HepG2 (cell line): ENCODE data around the gene NCDN. TPM values are rescaled to one million over a fixed set of nuclear protein-coding genes. Genes with fewer than 3 reads are reported as not detected.

Source experiments
- ATAC-seq: fragments of 200-7000 bp; cut with Tn5 transposase; 3 replicates; pipeline ENCODE4 v1.9.1; 2020; ENCODE audit warnings: mild to moderate bottlenecking, moderate library complexity
- BruUV-seq: library from RNA; stranded (reverse); fragments of 400-500 nt; replicated peaks from 2 replicates; lab custom pipeline; 2021; lab: Mats Ljungman, UMichigan
- CTCF ChIA-PET: fragments of 300-600 bp; formaldehyde crosslinking; extraction: SDS; loops from one replicate; lab custom pipeline; 2021; ENCODE audit warnings: low total read pairs, inconsistent platforms, low intra/inter-chr PET ratio; lab: Yijun Ruan, JAX
- POLR2A ChIA-PET: fragments of 350-600 bp; sonication (Branson Sonifier 250); formaldehyde crosslinking; loops from one replicate; lab custom pipeline; 2020; ENCODE audit warnings: antibody characterized with exemption, inconsistent platforms; lab: Yijun Ruan, JAX
- DNase-seq: peaks from one replicate; pipeline ENCODE4 v3.0.0-alpha.2; 2015; ENCODE audit warnings: low spot score
- FAIRE-seq: peaks from 3 replicates; lab custom pipeline; 2011; peaks lifted over from hg19 to GRCh38; lab: Jason Lieb, UNC
- H2AFZ ChIP-seq: one replicate; pipeline ENCODE4 v1.6.1; 2011; ENCODE audit warnings: low read length, inconsistent platforms
- H3K27ac ChIP-seq: fragments of 300-600 bp; 3 replicates; pipeline ENCODE4 v1.8.0; 2011; ENCODE audit warnings: mixed run types, mild to moderate bottlenecking, mixed read lengths, low read length, inconsistent platforms; ENCODE audit not compliant: insufficient read depth; ENCODE audit errors: extremely low read length
- H3K27me3 ChIP-seq, 2 experiments: fragments of 200-600 bp in 1 of 2; 2 replicates in 1 of 2; 3 replicates in 1 of 2; pipeline versions ENCODE4 v1.6.0 to v1.8.0; 2011; ENCODE audit warnings: low read length in 2 of 2, mild to moderate bottlenecking in 2 of 2, moderate library complexity in 2 of 2, inconsistent platforms in 1 of 2; ENCODE audit not compliant: insufficient read depth in 2 of 2, control insufficient read depth in 1 of 2
- H3K36me3 ChIP-seq, 2 experiments: fragments of 200-600 bp in 1 of 2; replicated peaks in 1 of 2; 2 replicates in 1 of 2; 3 replicates in 1 of 2; pipeline versions ENCODE4 v1.5.1 to v1.8.0; 2011; ENCODE audit warnings: low read length in 2 of 2, inconsistent platforms in 1 of 2; ENCODE audit not compliant: insufficient read depth in 2 of 2, control insufficient read depth in 1 of 2
- H3K4me1 ChIP-seq: 2 replicates; pipeline ENCODE4 v1.5.1; 2012; ENCODE audit warnings: low read length, inconsistent platforms; ENCODE audit not compliant: insufficient read depth
- H3K4me2 ChIP-seq: 2 replicates; pipeline ENCODE4 v1.6.0; 2011; ENCODE audit warnings: low read depth, low read length, inconsistent platforms
- H3K4me3 ChIP-seq, 3 experiments: fragments of 200-600 bp in 1 of 3; sonication (generic), shearing (Covaris generic) in 1 of 3; replicated peaks in 1 of 3; 2 replicates each; pipeline ENCODE4 v1.5.1; 2011 to 2016; ENCODE audit warnings: low read length in 3 of 3, inconsistent platforms in 2 of 3, low read depth in 2 of 3, mild to moderate bottlenecking in 2 of 3, control low read depth in 1 of 3, mixed read lengths in 1 of 3; ENCODE audit not compliant: insufficient read depth in 1 of 3
- H3K79me2 ChIP-seq: one replicate; pipeline ENCODE4 v1.6.1; 2011; ENCODE audit warnings: low read length, inconsistent platforms; ENCODE audit not compliant: insufficient read depth
- H3K9ac ChIP-seq: 2 replicates; pipeline ENCODE4 v1.6.0; 2011; ENCODE audit warnings: mild to moderate bottlenecking, low read depth, low read length, inconsistent platforms; ENCODE audit not compliant: insufficient read depth
- H3K9me3 ChIP-seq: 2 replicates; pipeline ENCODE4 v1.5.1; 2012; ENCODE audit warnings: mild to moderate bottlenecking, low read length
- H4K20me1 ChIP-seq: 2 replicates; pipeline ENCODE4 v1.6.0; 2011; ENCODE audit warnings: inconsistent platforms, mild to moderate bottlenecking, low read length, moderate library complexity; ENCODE audit not compliant: insufficient read depth
- FOXJ3 ChIP-seq: sonication (generic); formaldehyde crosslinking; IDR thresholded peaks from 2 replicates; pipeline ENCODE4 v1.4.0; 2020; ENCODE audit warnings: missing genetic modification reagents, mild to moderate bottlenecking, borderline replicate concordance
- JUND ChIP-seq: sonication (generic); formaldehyde crosslinking; IDR thresholded peaks from 2 replicates; pipeline ENCODE4 v1.8.0; 2022; ENCODE audit warnings: mild to moderate bottlenecking, missing genetic modification reagents
- KDM3A ChIP-seq: IDR thresholded peaks from 2 replicates; pipeline ENCODE4 v1.6.1; 2018; ENCODE audit warnings: low read depth, missing compliant biosample characterization
- NFIB ChIP-seq: sonication (generic); formaldehyde crosslinking; IDR thresholded peaks from 2 replicates; pipeline ENCODE4 v1.9.0; 2021; ENCODE audit warnings: missing genetic modification reagents, mild to moderate bottlenecking, borderline replicate concordance
- PHB2 ChIP-seq: fragments of 450-650 bp; IDR thresholded peaks from 2 replicates; pipeline ENCODE4 v1.6.1; 2018; ENCODE audit not compliant: partially characterized antibody
- PHF8 ChIP-seq: sonication (generic); formaldehyde crosslinking; IDR thresholded peaks from 2 replicates; pipeline ENCODE4 v1.5.0; 2020; ENCODE audit warnings: missing genetic modification reagents
- TAF1 ChIP-seq: sonication (generic); formaldehyde crosslinking; IDR thresholded peaks from 2 replicates; pipeline ENCODE4 v1.4.0; 2020; ENCODE audit warnings: missing genetic modification reagents
- ZBTB20 ChIP-seq: sonication (generic); formaldehyde crosslinking; IDR thresholded peaks from 2 replicates; pipeline ENCODE4 v1.8.1; 2023; ENCODE audit warnings: missing genetic modification reagents, low read depth, mild to moderate bottlenecking, borderline replicate concordance
- ZMYM3 ChIP-seq: sonication (generic); formaldehyde crosslinking; IDR thresholded peaks from 2 replicates; pipeline ENCODE4 v1.5.1; 2020; ENCODE audit warnings: mild to moderate bottlenecking, missing genetic modification reagents
- ZNF468 ChIP-seq: sonication (generic); formaldehyde crosslinking; IDR thresholded peaks from 2 replicates; pipeline ENCODE4 v1.8.0; 2022; ENCODE audit warnings: mild to moderate bottlenecking, moderate library complexity, missing genetic modification reagents
- ZNF512 ChIP-seq: sonication (generic); formaldehyde crosslinking; IDR thresholded peaks from 2 replicates; pipeline ENCODE4 v1.4.0; 2020; ENCODE audit warnings: mild to moderate bottlenecking, missing genetic modification reagents
- ZNF564 ChIP-seq: sonication (generic); formaldehyde crosslinking; IDR thresholded peaks from 2 replicates; pipeline ENCODE4 v1.8.1; 2023; ENCODE audit warnings: mild to moderate bottlenecking, missing genetic modification reagents
- WGBS: methylation state at CpG from one replicate; pipeline ENCODE4 v1.1.6; 2017; ENCODE audit warnings: low lambda C conversion rate; 5-methylcytosine and 5-hydroxymethylcytosine counted together
- in situ Hi-C: cut with HindIII; loops from 2 replicates; pipeline ENCODE4 v1.10.0; 2017; ENCODE audit warnings: low pct_unique_long_range_greater_than_20kb; ENCODE audit not compliant: extremely low pct_ligation_motif_present
- intact Hi-C: fragments of 100-400 bp; cut with micrococcal nuclease; formaldehyde crosslinking; loops from one replicate; pipeline ENCODE4 v1.10.0; 2022; ENCODE audit not compliant: unreplicated experiment
- polyA plus RNA-seq, 8 experiments: library from polyadenylated mRNA; depleted of rRNA in 3 of 8; stranded (reverse) in 7 of 8; unstranded in 1 of 8; fragments of >200 nt; fragmentation: Illumina TruSeq in 4 of 8; extraction: Trizol in 4 of 8; gene quantifications; 2 replicates each; pipeline versions ENCODE4 v1.2.1 to v1.2.3, GENCODE V29; 2011 to 2016; ENCODE audit warnings: low read depth in 4 of 8, missing spikeins in 1 of 8, mixed read lengths in 1 of 8; ENCODE audit not compliant: insufficient read depth in 1 of 8
- total RNA-seq, 5 experiments: library from RNA; depleted of rRNA; stranded (reverse); fragments of >200 nt; fragmentation: Illumina TruSeq; extraction: Trizol; gene quantifications; 2 replicates each; pipeline ENCODE4 v1.2.3, GENCODE V29; 2016; ENCODE audit warnings: low read depth in 1 of 5

Gene NCDN
- total and polyA plus RNA-seq, 2 of the 13 experiments (the other 11 are each of a cell fraction or from before 2014, with no cell fraction given), result 6.6 to 9.3 TPM

GRCh38 chr1:35577071-35577998, 19.7 kb downstream of the NCDN start:
- TF ChIP-seq JUND (CRISPR knock-in tag) (no peak), KDM3A (no peak), ZMYM3 (CRISPR knock-in tag) (no peak), PHF8 (CRISPR knock-in tag) (no peak), PHB2 (no peak), ZNF468 (CRISPR knock-in tag) (no peak)
- TF ChIP-seq, all 625 proteins: peak for 0
- Histone ChIP-seq H3K9me3 (no peaks in the 10 kb centered on the region), H3K9ac (no peak overlapping the region), H2AFZ (no peak overlapping the region), H3K4me3 (no peak overlapping the region), H3K79me2 (no peaks in the 10 kb centered on the region), H3K27me3 (peaks cover 0 to 3% of the 10 kb centered on the region in 2 experiments; a peak in 1 of 5 replicates), H3K4me2 (no peak overlapping the region), H4K20me1 (no peaks in the 10 kb centered on the region), H3K4me1 (peaks cover 28% of the 10 kb centered on the region), H3K36me3 (no peaks in the 10 kb centered on the region), H3K27ac (no peak overlapping the region)
- WGBS, result 97% methylated on average over 62 of the region's 70 CpGs
- FAIRE-seq (no peak), DNase-seq (no peak), ATAC-seq (no peak)
- CTCF ChIA-PET, result no interaction called here
- intact Hi-C loops (loop anchor here (5.0 kb wide), 1 partner anchor 65 kb away; the partner anchor contains the start of gene PSMB2), in situ Hi-C loops (no loop called here)
- POLR2A ChIA-PET, result no interaction called here
- BruUV-seq, result no TSS peak

GRCh38 chr1:35580949-35581388, 23.4 kb downstream of the NCDN start:
- H3K4me3 ChIP-seq, result no peak overlapping the region
- ATAC-seq (no peak), DNase-seq (no peak), FAIRE-seq (no peak)
- no peak overlapping the region for H3K4me2 ChIP-seq
- WGBS, result 85% methylated on average over 4 of the region's 4 CpGs
- H3K27ac ChIP-seq, result no peak overlapping the region
- no peaks in the 10 kb centered on the region for H3K79me2 ChIP-seq
- TF ChIP-seq ZNF564 (CRISPR knock-in tag) (no peak), NFIB (no peak), ZNF512 (no peak), FOXJ3 (CRISPR knock-in tag) (no peak), TAF1 (CRISPR knock-in tag) (no peak), ZBTB20 (no peak)
- H3K36me3 ChIP-seq, result no peaks in the 10 kb centered on the region
- intact Hi-C loops, result no loop called here
- H4K20me1 ChIP-seq, result no peaks in the 10 kb centered on the region
- no peaks in the 10 kb centered on the region for H3K9me3 ChIP-seq
- H3K9ac ChIP-seq, result no peak overlapping the region
- CTCF ChIA-PET, result no interaction called here
- no peaks in the 10 kb centered on the region for H3K27me3 ChIP-seq
- no peak overlapping the region for H2AFZ ChIP-seq
- in situ Hi-C loops, result no loop called here
- POLR2A ChIA-PET, result no interaction called here
- peaks cover 6% of the 10 kb centered on the region for H3K4me1 ChIP-seq
- BruUV-seq, result no TSS peak
